ENCODE data around the gene C6orf89.

C6orf89 gene, protein sequence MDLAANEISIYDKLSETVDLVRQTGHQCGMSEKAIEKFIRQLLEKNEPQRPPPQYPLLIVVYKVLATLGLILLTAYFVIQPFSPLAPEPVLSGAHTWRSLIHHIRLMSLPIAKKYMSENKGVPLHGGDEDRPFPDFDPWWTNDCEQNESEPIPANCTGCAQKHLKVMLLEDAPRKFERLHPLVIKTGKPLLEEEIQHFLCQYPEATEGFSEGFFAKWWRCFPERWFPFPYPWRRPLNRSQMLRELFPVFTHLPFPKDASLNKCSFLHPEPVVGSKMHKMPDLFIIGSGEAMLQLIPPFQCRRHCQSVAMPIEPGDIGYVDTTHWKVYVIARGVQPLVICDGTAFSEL

DNA sequence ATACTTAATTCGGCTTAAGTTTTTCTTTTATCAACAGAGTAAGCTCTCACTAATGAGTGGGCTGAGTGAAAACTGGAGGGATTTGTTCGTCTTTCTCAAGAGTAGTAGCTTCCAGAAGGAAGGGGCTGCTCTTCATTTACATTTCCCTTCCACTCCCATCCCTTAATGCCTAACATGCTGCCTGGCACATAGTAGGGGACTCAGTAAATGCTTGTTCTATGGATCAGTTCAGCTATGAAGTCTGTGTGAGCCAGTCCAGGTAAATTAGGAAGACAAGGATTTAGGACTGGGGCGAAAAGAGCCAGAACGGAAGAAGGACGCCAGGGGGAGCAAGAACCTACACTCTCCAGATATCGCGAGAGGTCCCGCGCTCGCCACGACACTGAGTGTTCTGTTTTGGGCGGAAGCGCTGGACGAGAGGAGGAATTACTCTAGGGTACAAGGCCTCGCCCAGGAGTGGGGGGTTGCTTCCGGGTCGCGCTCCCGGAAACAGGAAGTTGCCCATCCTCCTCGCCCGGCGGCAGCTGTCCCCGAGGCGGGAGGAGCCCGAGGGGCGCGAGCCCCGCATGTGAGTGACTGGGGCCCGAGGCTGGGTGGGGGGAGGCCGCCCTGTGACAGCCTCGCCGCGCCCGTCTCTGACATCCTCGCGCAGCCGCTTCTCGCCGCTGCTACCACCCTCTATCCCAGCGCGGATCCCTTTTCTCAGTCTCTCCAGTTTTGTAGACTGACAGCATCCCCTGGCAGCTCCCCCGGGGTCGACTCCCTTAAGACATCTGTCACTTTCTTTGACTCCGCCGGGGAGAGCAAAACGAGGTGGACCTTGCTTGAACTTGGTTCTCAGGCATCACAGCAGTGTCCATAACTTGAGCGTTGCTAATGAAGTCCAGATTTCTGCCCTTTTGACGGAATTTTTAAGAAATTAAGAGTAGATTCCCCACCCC, at the start of gene C6orf89:
Gene C6orf89 (plus strand): TSS at position 492 of the 941 bp plus-strand sequence. CDS start 13,493 bp downstream, outside the sequence.
- peak; percentile 93 to 94 for DNase-seq (ENCODE audit: low read depth in 2 of 2)

DNA sequence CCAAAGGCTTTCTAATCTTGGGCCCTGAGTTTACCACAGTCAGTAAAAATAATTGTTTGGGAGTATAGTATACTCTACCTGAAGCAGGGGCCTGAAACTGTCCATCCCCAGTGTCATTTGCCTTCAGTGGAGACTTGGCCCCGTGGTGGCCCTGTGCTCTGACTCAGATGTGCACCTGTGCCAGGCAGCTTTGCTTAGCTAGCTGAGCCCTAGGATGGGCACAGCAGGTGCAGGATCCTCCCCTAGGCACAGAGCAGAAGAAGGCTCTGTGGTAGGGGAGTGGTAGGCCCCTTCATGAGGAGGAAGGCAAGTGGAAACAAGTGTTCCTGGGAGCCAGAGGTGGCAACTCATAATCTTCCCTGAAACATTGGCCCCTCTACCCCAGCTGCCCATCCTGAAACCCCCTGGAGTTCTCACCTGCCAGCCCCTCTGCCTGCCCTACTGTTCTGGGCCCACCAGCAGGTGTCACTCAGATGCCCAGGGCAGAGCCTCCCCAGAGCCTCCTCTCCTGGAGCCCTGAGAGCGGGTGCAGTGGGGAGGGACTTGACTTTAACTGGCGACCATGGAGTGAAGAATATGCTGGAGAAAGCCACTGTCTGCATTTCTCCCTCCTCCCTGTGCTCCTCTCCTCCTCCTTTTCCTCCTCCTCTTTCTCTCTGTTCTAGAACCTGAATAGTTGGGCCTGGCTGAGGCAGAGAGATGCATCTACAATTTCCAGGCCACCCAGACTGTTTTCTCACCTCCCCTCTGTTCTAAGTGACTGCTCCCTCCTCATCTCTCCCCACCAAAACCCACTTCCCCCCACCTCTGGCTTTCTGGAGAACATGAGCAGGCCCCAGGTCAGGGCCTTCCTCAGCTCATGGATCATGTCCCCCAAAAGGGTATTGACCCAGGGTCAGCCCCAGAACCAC, 49.4 kb upstream of the C6orf89 start:
- no peak for DNase-seq (ENCODE audit: low read depth in 2 of 2)

DNA sequence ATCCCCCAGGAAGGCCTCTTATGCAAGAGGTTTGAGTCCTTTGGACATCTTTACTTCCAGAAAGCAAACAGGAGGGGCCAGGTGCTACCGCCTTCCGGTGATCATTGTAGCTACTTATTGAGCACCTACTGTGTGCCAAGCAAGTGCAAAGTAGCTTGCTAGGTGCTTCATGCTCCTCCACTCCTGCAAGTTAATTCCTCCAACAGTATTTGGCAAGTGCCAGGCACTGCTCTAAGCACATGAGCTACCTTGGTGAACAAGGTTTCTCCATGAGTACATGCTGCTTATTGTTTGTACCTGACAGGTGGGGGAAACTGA, 48.8 kb upstream of the C6orf89 start:
- no peak for DNase-seq (ENCODE audit: low read depth in 2 of 2)

DNA sequence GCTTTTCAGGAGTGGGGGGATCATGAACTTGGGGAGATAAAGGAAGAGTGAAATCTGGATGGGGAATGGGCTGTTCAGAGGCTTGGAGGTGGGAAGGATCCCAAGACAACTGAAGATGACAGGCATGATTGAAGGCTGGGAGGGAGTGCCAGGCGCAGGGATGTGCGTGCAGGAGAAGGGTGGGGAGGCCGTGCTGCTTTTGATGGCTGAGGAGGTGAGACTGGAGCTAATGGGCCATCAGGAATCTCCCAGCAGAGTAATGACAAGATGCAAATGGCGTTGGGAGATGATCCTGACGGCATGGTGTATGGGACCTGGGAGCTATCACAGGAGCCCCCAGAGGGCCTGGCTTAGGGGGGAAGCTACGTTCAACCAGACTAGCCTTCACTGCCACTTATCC, 48.1 kb upstream of the C6orf89 start:
- no peak for DNase-seq (ENCODE audit: low read depth in 2 of 2)

DNA sequence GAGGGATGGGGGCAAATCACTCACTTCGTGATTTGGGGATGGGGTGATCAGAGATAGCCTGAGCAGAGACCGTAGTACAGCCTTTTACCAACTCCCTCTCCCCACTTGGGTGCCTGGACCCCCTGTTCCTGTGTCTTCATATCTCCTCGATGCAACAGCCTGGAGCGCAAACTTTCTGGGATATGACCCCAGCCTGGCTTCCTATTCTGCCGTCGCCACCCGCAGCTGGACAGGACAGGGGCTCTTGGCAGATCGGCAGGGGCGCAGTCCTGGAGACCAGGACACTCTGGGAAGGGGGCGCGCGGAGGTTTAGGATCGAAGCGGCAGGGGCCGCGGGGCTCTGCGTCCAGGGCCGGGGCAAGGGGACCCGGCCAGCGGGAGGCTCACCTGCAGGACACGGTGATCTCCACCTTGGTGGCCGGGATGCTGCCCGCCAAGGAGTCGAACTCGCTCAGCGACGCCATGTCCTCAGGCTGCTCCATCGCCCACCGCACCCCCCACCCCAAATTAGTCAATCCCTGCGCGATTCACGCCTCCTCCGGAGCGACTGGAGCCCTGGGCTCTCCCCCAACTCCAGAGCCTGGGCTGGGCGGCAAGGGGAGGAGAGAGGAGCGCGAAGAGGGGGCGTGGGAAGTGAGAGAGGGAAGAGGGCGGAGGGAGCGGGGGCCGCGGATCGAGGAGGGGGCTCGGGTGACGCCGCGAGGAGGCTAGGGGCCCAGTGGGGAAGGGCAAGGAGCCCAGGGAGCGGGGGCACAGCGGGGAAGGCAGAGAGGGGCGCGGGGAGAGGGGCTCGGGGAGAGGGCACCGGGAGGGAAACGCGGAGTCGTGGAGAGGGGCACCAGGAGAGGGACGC, 46.6 kb upstream of the C6orf89 start, which contains the start of gene CPNE5:
Gene CPNE5 (minus strand): TSS at position 549 of the 853 bp plus-strand sequence. CDS start 67 bp downstream, at position 482.
- DNase-seq (ENCODE audit: low read depth in 2 of 2) = no peak

DNA sequence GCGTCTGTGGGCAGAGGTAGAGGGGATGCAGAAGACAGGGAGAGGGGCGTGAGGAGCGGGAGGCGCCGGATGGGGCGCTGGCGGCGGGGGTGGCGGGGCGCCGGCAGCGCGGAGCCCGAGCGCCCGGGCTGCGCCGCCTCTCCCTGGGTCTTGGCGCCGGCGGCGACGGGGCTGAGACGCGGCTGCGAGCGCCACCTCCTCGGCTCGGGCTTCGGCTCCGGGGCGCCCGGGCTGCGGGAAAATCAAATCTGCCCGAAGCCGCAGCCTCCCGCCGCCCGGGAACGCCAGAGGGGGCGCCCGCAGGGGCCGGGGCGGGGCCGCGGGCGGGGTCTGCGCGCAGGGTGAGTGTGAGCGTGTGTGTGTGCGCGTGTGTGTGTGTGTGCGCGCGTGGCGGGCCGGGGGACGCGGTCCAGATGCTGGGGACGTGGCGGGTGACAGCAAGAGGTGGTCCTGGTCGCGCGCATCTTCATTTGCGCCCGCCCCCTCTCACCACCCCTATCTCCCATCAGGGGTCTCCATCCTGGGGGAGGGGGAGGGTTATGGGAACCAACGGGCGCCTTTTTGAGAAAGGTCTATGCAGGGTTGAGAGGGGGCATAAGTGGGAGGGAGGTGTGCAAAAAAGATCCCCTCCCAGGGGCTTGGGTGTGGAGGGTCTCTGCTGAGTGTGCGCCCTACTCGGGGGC, 45.9 kb upstream of the C6orf89 start:
- DNase-seq (ENCODE audit: low read depth in 2 of 2) = no peak

DNA sequence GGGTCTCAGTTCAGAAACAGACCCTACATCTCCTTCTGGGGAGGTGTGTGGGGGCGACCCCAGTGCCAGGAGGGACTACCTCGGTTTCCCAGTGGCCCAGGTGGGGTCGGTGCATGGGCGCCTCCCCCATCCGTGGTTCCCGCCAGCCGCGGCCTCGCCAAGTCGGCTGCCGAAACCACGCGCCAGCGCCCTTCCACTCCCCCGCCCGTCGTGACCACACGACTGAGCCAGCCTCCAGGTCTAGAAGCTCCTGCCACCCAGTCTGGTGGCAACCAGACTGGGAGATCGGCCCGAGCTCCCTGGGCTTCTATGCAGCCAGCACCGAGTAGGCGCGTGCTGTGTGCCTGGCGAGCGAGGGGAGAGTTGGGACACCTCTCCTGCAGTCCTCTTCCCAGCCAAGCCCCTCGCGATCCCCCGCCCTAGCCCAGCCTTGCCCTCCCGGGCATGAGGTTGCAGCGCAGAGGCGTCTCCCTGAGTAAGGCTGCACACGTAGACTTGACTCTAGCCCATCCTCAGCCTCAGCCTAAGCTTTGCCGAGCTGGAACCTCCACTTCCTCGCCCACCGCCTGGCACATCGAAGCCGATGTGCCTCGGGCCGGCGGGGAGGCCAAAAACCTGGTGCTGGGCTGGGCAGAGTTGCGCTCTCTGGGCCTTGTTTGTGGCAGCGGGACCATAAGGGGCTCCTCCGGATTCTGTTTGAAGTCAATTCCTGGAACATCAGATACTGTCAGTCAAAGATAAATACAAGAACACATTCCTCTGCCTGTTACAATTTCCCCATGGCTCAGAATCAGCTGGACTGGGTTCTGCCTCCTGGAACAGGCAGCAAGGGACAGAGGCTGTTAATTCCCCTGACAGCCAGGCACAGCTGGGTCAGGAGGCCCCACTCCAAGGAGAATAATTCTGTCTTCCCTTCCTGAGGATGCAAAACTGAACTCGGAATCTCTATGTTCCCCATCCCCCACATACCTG, 45.0 kb upstream of the C6orf89 start:
- no peak for DNase-seq (ENCODE audit: low read depth in 2 of 2)

DNA sequence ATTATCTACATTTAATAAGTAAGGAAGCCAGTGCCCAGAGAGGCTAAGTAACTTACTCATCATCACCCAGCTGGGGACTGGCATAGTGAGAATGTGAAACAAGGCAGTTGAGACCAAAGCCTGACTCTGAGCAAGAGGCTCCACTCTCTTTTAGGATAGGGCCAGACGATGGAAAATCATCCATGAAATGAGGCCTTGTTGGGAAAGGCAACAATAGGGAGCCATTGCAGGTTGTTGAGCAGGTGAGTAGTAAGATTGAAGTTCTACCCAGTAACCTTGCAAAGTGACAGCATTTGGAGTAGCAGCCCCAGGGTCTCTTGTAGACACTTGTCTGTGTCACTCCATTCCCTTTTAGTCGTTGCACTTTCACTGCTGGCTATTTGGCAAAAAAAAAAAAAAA, 44.0 kb upstream of the C6orf89 start:
- DNase-seq (ENCODE audit: low read depth in 2 of 2) = no peak

DNA sequence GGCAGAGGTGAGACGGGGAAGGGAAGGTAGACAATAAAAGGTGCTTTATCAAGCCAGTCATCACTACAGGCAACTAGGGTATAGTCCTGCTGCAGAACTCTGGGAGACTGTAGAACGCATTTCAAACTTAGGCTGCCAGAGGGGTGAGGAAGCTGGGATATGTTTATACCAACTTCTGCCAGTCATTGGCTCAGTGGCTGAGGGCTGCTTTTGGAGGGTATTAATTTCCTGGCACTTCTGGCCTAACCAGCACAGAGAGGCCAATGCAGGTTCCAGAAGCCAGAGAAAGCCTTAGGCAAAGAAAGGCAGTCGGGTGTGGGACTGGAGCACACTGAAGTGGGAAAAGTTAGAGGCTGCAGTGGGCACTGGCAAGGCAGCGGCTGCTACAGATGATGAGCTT, 42.6 kb upstream of the C6orf89 start:
- no peak for DNase-seq (ENCODE audit: low read depth in 2 of 2)

DNA sequence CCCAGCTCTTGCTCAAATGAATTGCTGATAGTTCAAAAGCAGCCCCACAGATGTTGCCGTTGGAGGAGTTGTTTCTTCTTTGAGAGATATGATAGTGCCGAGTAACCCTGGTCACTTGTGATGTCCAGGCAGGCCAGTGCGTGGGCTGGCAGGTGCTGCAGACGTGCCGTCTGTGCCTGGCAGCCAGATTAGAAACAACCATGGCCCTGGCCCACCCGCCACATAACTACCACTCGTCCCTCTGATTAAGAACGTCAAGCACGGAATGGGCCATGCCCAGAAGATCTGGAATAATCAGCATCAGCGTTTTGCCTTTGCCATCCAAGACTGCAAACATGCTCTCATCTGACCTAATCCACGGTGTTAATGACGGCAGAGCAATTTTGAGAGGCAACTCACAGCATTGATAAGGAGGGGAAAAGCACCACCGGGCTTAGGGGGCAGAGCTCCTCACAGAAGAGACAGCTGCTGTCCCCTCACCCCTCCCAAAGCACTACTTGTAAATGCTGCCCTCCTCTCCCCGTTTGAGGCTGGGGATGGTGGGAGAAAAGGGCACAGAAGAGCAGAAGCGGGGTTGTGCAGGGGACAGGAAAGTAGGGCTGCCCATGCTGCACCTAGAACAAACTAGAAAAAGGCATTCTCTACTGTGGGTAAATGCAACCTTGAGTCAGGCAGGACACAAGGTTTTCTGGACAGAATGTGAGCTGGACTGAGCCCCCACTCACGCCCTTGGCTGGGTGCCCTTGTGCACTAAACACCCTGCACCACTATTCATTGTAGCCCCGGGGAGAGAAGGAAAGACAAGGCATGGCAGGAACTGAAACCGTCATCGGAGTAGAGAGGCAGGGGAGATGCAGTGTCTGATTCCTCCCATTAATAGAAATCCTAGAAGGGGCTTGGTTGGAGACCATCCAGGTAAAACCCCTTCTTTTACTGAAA, 41.3 kb upstream of the C6orf89 start:
- DNase-seq (ENCODE audit: low read depth in 2 of 2) = no peak

DNA sequence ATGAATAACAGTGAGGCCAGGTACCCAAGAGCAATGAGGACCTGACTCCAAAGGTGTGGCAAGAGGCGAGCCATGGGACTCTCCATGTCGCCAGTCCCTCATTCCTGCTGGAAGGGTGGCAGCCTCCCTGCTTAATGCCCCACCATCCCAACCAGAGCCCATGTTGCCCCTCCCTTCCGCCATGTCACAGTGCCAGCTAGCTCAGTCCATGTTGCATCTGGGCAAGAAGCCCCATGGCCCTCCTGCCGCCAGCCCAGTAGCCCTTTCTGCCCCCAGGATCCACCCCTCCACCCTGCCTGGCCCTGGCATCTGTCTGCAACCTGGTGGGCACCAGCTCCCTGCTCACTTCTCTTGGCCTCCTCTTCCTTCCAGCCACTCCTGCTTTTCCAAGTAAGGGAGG, 40.5 kb upstream of the C6orf89 start:
- DNase-seq (ENCODE audit: low read depth in 2 of 2) = no peak

DNA sequence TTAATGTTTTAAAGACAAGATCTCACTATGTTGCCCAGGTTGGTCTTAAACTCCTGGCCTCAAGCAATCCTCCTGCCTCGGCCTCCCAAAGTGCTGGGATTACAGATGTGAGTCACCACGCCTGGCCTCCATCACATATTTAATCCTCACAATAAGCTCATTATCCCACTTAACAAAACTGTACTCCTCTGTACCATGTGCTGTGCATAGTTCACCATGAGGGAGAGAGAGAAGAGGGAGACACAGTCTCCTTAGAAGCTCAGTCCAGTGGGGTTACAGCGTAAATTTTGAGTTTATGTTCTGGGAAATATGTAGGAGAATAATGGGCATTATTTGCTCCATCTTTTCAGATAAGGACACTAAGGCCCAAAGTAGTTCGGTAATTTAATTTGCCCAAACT, 38.6 kb upstream of the C6orf89 start:
- no peak for DNase-seq (ENCODE audit: low read depth in 2 of 2)

DNA sequence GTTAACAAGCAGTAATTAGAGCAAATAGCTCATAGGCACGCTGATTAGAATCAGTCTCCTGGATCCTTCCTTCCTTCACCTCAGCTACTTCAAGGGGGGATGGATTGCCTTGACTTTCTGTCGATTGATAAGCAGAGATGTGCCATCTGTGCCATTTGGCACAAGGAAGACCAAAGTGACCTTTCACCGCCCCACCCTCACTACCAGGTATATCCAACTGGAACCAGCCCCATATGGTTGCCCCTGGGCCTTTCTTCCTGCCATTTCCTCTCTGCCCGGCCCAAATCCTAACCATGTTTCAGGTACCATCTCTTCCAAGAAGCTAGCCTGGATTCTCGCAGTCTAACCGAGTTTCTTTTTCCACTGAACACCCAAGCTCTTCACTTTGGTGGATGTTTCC, 37.8 kb upstream of the C6orf89 start:
- no peak for DNase-seq (ENCODE audit: low read depth in 2 of 2)

DNA sequence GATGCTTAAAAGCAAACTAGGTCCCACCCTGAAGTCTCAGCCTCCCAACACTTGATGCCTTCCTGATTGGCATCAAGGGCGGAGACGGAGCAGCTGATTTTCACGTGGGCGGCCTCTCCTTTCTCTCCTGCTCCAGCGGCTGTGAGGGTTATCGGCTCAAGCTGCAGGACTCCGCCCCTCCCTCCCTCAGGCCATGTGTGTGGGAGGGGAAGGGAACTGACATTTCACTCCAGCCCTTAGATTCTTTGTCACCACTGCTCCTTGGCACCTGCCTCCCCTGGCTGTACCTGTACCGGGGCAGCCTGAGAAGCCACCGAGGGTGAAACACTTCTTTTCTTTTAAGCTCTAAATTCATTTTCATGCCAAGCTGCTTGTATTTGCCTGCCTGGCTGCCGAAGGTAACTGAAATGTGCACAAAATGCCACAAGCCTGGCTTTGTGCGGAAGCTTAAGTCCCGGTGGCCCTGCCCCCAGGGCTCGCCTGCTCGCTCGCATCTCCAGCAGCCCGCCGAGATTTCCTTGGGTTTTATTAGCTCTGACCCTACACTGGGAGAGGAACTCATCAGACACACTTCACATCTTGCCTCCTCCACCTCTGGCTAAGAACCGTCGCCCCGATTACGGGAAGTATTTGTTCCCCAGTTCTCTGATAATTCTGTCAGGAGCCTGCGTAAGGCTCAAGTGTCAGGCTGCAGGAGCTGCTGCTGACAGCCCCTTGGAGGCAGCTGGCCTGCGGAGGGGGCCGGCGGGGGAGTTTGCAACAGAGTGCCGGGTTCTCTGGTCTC, 36.9 kb upstream of the C6orf89 start:
- no peak for DNase-seq (ENCODE audit: low read depth in 2 of 2)

DNA sequence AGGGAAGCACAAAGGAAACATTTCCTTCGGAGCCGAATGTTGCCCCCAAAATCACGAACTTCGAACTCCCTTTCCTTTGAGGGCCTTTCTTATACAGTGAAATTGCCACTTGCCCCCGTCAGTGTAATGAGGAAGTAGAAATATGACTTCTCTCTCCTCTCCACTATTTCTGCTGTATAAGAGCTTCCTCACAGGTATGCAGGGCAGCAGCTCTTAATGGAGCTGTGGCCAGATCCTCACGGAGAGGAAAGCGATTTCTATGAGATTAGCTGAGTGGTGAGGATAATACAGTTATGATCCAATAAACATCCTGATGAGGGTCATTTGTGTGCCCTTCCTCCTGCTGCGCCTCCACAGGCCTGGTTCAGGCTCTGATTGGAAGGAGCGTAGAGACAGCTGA, 35.7 kb upstream of the C6orf89 start:
- no peak for DNase-seq (ENCODE audit: low read depth in 2 of 2)

DNA sequence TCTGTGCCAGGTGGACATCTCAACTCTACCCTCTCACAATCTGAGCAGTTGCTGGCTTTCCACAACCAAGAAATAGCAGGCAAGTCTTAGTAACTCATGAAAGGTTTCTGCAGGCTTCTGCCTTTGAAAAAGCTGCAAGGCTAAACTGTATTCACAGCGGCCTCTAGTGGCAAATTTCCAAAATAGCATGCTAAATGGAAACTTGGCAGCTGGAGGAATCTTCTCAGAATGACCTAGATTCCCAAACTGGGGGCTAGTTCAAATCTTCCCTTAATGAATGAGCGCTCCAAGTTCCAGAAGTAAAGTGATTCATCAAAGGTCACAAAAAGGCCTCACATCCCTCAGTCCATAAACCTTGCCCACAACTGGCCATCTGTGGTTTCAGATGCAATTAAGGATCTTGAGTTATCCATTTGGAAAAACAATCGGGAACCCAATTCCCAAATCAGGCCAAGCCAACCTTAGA, 34.6 kb upstream of the C6orf89 start:
- DNase-seq (ENCODE audit: low read depth in 2 of 2) = peak; percentile 35 to 43

DNA sequence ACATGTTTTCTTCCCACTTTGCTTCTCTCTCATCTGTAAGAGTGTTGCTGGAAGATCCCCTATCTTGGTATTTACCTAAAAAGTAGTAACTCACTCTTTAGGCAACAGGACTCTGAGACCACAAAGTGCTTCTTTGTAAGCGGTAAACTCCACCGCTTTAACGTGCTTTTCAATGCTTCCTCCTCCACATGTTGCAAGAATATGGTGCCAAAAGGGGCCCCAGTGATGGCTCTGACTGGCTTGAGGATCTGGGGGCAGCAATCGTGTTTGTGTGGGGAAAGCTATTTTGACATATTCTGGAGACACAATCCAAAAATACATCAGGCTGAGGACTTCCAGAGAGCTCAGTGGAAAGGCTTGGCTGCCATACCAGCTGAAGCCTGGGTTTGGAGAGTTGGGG, 34.1 kb upstream of the C6orf89 start:
- no peak for DNase-seq (ENCODE audit: low read depth in 2 of 2)

Data from fibroblast of skin of left biceps (primary cell).